Eye (tissue), 1 donor: ENCODE measurements around the gene ANAPC4.
"Not testable (repeated sequence)": the region's sequence is repeated elsewhere in the genome, so short reads cannot be mapped to it uniquely, and the experiment has no call there.

Experiments
- DNase-seq: peaks from one replicate; pipeline ENCODE4 v3.0.0-alpha.2; 2015

Gene ANAPC4, protein sequence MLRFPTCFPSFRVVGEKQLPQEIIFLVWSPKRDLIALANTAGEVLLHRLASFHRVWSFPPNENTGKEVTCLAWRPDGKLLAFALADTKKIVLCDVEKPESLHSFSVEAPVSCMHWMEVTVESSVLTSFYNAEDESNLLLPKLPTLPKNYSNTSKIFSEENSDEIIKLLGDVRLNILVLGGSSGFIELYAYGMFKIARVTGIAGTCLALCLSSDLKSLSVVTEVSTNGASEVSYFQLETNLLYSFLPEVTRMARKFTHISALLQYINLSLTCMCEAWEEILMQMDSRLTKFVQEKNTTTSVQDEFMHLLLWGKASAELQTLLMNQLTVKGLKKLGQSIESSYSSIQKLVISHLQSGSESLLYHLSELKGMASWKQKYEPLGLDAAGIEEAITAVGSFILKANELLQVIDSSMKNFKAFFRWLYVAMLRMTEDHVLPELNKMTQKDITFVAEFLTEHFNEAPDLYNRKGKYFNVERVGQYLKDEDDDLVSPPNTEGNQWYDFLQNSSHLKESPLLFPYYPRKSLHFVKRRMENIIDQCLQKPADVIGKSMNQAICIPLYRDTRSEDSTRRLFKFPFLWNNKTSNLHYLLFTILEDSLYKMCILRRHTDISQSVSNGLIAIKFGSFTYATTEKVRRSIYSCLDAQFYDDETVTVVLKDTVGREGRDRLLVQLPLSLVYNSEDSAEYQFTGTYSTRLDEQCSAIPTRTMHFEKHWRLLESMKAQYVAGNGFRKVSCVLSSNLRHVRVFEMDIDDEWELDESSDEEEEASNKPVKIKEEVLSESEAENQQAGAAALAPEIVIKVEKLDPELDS

GRCh38 chr4:25376754-25377571 is at the start of gene ANAPC4:
Gene ANAPC4, plus strand, starts transcription at chr4:25377263. Its CDS starts 165 bp downstream, at chr4:25377428.
- DNase-seq = peak; percentile 95

DNA sequence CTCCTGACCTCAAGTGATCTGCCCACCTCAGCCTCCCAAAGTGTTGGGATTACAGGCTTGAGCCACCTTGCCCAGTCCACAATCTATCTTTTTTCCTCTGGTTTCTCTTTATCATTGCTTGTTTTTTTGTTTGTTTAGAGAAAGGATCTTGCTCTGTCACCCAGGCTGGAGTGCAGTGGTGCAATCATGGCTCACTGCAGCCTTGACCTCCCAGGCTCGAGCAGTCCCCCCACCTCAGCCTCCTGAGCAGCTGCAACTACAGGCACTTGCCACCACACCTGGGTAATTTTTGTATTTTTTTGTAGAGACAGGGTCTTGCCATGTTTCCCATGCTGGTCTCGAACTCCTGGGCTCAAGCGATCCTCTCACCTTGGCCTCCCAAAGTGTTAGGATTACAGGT is 48.6 kb upstream of the ANAPC4 start:
- not testable (repeated sequence) for DNase-seq

DNA sequence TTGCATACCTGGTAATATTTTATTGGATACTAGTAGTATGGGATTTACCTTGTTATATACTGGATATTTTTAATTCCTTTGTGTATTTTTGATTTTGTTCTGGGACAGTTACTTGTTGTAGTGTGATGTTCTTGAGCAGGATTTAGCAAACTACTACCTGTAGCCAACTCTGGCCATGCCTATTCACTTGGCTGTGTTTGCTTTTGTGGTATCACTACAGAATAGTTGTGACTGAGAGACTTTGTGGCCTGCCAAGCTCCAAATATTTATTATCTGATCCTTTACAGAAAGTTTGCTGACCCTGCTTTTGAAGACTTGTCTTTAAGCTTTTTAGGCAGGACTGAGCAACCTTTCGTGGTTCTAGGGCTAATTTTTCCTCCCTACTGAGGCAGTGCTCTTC is 46.7 kb upstream of the ANAPC4 start:
- no peak for DNase-seq

DNA sequence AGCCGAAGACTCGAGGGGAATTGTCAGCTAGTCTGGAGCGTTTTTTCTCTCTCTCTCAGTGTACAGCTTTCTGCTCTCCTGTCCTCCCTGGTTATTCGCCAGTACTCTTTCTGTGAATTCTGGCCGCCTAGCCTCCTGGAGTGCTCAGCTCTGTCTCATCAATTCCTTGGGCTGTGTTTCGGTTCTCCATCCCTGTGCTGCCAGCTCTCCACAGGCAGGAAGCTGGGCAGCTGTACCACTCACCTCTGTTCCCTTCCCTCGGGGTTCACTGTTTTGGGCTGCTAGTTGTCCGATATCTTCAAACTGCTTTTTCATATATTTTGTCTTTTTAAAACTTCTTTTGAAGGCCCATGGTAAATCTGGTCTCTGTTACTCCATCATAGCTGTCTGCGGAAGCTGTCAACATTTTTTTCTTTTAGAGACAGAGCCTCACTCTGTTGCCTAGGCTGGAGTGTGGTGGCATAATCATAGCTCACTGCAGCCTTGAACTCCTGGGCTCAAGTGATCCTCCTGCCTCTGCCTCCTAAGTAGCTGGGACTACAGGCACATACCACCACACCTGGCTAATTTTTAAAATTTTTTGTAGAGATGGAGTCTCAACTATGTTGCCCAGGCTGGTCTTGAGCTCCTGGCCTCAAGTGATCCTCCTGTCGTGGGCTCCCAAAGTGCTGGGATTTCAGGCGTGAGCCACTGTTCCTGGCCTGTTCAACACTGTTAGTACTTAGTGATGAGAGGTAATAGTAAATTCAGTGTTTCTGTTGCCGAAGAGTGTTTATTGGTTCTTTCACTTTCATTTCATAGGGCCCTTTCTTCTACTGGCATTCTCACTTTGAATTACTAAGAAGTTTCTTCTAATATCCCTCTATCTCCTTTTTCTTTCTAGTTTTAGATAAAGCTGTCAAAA is 45.9 kb upstream of the ANAPC4 start:
- DNase-seq = no peak

DNA sequence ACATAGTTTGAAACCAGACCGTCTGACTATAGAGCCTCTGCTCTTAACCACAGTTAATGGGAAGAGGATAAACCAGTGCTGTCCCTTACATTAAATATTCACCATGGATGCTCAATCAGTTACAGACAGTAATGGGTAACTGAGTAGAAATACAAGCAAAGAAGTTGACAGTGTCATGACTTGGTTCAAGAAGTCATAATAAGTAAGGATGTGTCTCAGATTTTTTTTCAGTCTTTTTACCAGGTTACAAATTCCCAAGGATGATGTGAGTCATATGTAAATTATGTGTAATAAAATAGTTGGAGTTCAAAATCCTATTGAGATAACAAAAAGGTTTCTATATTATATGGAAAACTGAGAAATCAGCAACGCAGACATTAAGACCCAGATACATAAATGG is 33.4 kb upstream of the ANAPC4 start:
- DNase-seq = no peak

DNA sequence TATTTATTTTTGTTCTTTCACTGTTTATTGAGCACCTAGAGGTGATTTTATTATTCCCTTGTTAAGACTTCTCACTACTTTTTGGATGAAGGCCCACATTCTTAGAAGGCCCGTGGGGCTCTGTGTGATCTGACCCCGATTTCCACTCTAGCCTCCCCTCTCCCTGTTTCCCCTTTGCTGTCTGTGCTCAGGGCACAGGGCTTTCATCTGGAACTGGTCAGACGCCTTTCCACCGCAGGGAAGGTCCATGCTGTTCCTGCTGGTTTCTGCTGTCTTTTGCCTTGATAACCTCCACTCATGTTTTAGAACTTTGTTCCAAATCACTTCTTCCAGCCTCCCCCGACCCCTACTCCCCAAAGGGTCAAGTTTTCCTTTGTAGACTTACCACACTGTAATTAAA is 31.3 kb upstream of the ANAPC4 start:
- DNase-seq = peak; percentile 8

GRCh38 chr4:25346913-25347312 is 30.1 kb upstream of the ANAPC4 start:
- DNase-seq = no peak

DNA sequence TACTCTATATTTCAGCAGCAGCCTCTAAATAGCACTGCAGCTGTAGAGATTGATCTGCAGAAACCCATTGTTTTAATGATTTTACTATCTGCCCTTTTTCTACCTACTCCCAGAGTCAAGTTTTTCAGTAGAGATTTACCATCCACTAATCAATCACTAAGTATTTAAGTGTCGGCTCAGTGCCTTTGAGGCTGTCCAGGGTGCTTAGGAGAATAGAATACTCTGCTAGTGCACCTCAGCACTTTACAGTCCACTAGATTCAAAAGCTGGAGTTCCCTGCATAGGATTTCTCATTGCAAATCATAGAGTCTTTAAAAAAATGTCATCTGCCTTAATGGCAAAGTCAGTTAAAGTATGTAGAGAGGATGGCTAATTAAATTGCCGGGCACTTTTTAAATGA is 29.6 kb upstream of the ANAPC4 start:
- DNase-seq = no peak

DNA sequence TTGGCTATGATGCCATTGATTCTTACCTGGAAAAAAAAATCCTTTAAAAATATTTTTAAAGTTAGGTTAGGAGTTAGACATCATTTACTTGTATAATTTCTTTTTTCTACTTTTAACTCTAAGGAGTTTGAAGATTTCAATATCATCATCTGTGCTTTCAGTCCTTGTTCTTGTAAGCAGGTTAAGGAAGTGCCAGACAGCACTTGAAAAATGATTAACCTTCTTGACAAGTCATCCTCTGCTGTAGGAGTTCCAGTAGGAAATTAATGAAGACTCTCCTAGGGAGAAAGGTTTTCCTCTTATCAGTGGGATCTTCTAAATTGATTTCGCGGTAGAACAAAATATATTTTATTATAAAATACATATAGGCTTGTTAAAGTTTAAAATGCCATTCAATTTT is 29.1 kb upstream of the ANAPC4 start:
- no peak for DNase-seq

DNA sequence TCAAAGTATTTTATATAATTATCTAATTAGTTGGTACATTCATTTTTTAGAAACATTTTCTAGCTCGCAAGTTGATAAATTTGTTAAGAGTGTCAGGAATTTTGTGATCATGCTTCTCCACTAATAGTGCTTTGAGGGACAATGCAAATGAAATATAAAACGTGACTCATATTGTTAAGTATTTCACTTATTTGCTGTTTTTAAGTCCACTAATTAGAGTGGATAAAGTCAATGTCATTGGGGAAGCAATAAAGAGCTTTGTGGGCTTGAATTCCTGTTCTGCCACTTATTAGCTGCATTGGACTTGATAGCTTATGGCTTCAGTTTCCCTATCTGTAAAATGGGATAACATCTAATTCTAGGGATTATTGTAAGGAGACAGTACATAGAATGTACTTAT is 26.5 kb upstream of the ANAPC4 start:
- DNase-seq = no peak

DNA sequence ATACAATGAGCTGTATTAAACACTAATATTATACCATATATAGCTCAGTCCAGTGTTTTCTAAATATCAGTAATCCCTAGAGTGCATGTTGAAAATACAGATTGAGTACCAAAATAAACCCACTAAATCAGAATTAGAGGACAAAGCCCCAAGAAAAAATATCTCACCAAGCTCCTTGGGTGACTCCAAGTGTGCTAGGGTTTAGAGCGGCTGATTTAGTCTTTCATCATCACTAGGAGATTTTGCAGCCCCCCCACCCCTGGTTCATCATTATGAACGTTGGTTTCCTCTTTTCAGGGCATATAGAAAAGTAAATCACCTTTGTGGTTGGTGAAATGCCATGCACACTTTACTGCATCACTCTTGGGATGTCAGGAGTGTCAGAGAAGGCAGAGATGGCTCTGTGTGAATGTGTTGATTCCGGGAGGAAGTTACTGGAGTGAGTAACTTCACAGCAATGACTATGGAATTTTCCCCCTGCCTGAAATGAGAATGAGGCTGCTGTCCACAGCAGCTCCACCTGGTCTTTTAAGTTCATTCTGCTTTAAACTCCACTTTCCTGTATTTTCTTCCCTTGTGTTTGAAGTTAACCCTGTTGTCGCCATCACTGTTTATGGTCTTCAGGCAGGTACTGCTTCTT is 25.2 kb upstream of the ANAPC4 start:
- no peak for DNase-seq

DNA sequence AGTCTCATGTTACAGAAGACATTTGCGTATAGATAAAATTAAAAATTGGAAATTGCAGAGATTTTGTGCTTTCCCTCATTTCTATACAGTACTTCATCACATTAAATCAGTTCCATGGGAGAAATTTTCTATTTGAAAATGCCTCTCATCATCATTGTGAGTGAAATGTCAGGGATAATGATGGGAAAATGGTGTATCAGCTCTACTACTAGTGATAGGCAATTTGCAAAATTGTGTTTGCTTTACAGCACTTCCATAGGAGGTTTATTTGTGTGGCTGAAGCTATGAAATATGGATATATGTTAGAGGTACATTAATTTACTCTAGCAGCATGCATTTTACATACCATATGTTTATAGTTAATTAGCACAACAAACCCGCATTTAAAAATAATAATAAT is 21.0 kb upstream of the ANAPC4 start:
- no peak for DNase-seq

DNA sequence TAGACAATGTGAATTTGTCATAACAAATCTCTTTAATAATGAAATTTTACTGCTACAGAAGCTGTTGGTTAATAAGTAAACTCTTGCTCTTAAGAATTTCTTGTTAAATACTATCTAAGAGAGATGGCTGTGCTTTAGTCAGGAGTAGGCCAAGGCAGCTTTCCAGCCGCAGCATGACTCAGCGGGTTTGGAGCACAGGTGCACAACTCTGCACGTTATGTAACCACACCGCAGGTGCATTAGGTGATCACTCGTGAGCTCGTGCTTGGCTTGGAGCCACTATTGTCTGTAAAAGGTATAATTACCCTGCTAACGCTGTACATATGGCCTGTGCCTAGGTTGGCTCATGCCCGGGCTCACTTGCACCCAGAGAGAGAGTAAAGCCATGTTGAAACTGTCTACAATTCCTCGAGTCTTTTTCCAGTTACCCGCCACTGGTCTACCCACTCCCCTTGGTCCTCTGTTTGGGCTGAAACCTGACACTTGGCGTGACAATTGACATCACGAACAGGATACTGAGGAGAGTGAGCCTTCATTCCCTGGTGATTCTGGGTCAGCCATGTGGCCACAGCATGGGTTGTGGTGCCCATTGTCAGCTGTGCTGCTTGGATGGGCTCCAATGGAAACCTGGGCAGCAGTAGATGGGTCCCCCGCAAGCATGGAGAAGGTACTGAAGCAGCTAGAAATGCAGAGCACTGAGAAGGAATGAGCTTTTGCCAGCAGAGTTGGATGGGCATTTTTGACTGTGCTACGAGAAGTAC is 18.4 kb upstream of the ANAPC4 start:
- DNase-seq = no peak

DNA sequence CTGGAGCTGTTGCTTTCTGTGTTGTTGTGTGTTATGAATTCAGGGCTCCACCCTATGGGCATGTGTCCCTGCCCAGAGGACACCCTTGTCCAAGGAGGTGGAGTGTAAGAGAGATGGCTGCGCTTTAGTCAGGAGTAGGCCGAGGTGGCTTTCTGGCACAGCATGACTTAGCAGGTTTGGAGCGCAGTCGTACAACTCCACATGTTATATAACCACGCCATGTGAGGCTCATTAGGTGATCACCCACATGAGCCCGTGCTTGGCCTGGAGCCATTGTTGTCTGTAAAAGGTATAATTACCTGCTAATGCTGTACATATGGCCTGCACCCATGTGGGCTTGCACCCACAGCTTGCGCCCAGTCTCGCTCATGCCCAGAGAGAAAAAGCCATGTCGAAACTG is 15.8 kb upstream of the ANAPC4 start:
- DNase-seq = no peak

DNA sequence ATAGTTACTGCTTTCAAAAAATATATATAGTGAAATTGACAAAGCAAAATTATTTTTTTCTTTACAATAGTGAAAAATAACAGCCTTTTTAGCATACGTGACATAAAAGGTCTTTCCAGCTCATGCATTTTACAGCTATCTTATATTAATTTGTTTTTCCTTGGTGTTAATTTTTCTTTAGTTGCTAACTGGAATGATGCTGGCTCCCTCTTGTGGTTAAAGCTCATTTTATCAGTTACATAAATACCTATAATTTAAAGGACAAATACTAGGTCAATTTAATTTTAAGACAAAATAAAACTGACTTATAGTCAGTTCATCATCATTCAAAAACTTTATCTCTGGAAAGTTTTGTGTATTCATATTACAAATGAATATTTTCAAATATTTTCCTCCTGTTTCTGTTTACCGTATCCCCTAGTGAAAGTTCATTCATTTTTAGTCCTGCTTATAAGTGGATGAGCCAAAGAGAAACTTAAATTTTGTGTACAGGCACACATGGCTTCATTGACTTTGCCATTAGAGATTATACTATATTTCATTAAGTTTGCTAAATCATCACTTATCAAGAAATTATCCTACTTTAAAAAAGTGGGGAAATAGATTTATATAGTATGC is 9.9 kb upstream of the ANAPC4 start:
- peak; percentile 74 for DNase-seq

GRCh38 chr4:25367877-25368276 is 9.2 kb upstream of the ANAPC4 start:
- no peak for DNase-seq

DNA sequence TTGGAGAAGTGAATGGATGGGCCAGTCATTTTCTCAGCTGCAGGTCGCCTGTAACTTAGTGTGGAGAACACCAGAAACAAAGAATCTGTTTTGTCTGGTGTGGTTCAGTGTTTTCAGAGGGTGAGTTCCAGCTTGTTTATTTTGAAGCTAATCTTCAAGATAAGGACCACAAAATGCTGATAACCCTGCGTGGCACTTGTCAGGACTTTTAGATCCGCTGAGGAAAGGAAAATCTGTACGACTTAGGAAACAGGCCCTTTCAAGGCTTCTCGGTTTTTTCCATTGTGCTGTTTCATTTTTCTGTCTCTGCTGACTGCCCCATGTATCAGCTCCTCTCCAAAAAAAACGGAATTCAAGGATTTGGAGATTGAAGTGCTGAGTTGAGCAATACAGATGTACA is 8.7 kb upstream of the ANAPC4 start:
- DNase-seq = no peak

DNA sequence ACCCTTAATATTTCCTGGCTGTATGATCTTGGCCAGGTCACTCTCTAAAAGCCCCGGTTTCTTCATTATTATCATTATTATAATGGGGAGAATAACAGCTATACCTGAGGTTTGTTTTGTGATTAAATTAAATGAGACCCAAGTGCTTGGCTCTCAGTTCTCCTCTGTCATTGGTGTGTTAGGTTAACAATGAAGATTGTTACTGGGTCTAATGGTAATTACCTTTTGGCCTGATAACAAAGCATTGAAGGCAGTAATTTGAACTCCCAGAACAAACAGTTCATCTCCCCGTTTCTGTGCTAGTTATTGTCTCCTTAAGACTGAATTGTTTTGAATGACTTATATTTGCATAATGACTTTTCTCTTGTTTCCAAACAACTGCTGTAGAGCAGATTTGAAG is 6.8 kb upstream of the ANAPC4 start:
- DNase-seq = no peak

DNA sequence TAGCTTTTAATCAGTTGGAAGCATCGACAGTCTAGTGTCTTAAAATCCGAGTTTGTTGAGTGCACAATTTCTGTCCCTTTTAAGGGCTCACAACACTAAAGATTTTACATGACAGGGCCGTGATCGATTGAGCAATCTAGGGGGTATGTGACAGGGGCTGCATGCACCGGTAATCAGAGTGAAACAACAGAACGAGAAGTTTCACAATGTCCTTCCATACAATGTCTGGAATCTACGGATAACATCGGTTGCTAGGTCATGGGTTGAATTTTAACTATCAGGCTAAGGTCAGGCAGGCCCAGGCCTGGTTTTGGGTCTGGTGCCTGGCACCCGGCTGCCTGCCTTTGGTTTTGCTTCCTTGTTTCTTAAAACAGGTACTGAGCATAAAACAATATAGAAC is 4.5 kb upstream of the ANAPC4 start:
- not testable (repeated sequence) for DNase-seq
